Liver (tissue), 9 donors: ENCODE data around the gene OR2Y1. TPM values are rescaled to one million over a fixed set of nuclear protein-coding genes. Genes with fewer than 3 reads are reported as not detected.
"Not testable (repeated sequence)": the region's sequence is repeated elsewhere in the genome, so short reads cannot be mapped to it uniquely, and the experiment has no call there.

Experiments
- DNase-seq: peaks from one replicate; pipeline ENCODE4 v3.0.0-alpha.2; 2017; ENCODE audit warnings: low spot score
- H3K27ac ChIP-seq, 2 donors: one replicate each; pipeline ENCODE4 v1.7.0; 2013; ENCODE audit warnings: inconsistent platforms in 2 of 2, low read length in 2 of 2, control low read depth in 1 of 2, low read depth in 1 of 2, mild to moderate bottlenecking in 1 of 2
- H3K27me3 ChIP-seq, 4 donors: one replicate each; pipeline versions ENCODE4 v1.6.1 to v1.7.0; 2013; ENCODE audit warnings: low read length in 3 of 4, inconsistent platforms in 1 of 4, mild to moderate bottlenecking in 1 of 4, moderate library complexity in 1 of 4; ENCODE audit not compliant: control insufficient read depth in 4 of 4, insufficient read depth in 4 of 4
- H3K36me3 ChIP-seq, 4 donors: one replicate each; pipeline versions ENCODE4 v1.6.1 to v1.7.0; 2013; ENCODE audit warnings: low read length in 3 of 4, mild to moderate bottlenecking in 3 of 4, low read depth in 1 of 4, moderate library complexity in 1 of 4; ENCODE audit not compliant: control insufficient read depth in 4 of 4, insufficient read depth in 3 of 4
- H3K4me1 ChIP-seq, 4 donors: one replicate each; pipeline versions ENCODE4 v1.6.1 to v1.7.0; 2013; ENCODE audit warnings: low read length in 3 of 4, mild to moderate bottlenecking in 3 of 4, moderate library complexity in 1 of 4; ENCODE audit not compliant: control insufficient read depth in 4 of 4, insufficient read depth in 4 of 4
- H3K4me3 ChIP-seq, 3 donors: one replicate each; pipeline versions ENCODE4 v1.6.1 to v1.7.0; 2013; ENCODE audit warnings: low read length in 3 of 3, control low read depth in 1 of 3, low read depth in 1 of 3, mild to moderate bottlenecking in 1 of 3
- H3K9ac ChIP-seq, 2 donors: one replicate each; pipeline ENCODE4 v1.7.0; 2013; ENCODE audit warnings: low read length in 2 of 2, mild to moderate bottlenecking in 2 of 2, moderate library complexity in 2 of 2, control low read depth in 1 of 2, low read depth in 1 of 2
- H3K9me3 ChIP-seq, 4 donors: one replicate each; pipeline versions ENCODE4 v1.6.1 to v1.7.0; 2013; ENCODE audit warnings: low read length in 3 of 4; ENCODE audit not compliant: control insufficient read depth in 4 of 4
- ATF3 ChIP-seq: IDR thresholded peaks from 2 replicates; pipeline ENCODE4 v1.6.1; 2016; ENCODE audit warnings: antibody characterized with exemption
- CTCF ChIP-seq: fragments of 150-350 bp; IDR thresholded peaks from 2 replicates; pipeline ENCODE4 v1.5.1; 2017; ENCODE audit warnings: improper control_type of control experiment, low read depth, low read length; ENCODE audit not compliant: missing input control
- FOXA1 ChIP-seq: IDR thresholded peaks from 2 replicates; pipeline ENCODE4 v1.6.1; 2016; ENCODE audit warnings: antibody characterized with exemption
- FOXA2 ChIP-seq: IDR thresholded peaks from 2 replicates; pipeline ENCODE4 v1.6.1; 2016; ENCODE audit warnings: antibody characterized with exemption
- GABPA ChIP-seq, 2 donors: IDR thresholded peaks in 1 of 2; conservative IDR thresholded peaks in 1 of 2; 2 replicates each; pipeline ENCODE4 v1.6.1; 2016; ENCODE audit warnings: antibody characterized with exemption in 2 of 2, mild to moderate bottlenecking in 1 of 2, moderate library complexity in 1 of 2
- HNF4A ChIP-seq, 2 donors: conservative IDR thresholded peaks; 2 replicates each; pipeline ENCODE4 v1.6.1; 2016; ENCODE audit warnings: antibody characterized with exemption in 2 of 2, mild to moderate bottlenecking in 2 of 2
- JUND ChIP-seq, 2 donors: IDR thresholded peaks; 2 replicates each; pipeline ENCODE4 v1.6.1; 2016; ENCODE audit warnings: antibody characterized with exemption in 2 of 2
- MAX ChIP-seq: IDR thresholded peaks from 2 replicates; pipeline ENCODE4 v1.6.1; 2016; ENCODE audit warnings: antibody characterized with exemption
- RAD21 ChIP-seq, 2 donors: IDR thresholded peaks; 2 replicates each; pipeline ENCODE4 v1.6.1; 2016; ENCODE audit warnings: antibody characterized with exemption in 2 of 2, mild to moderate bottlenecking in 2 of 2
- REST ChIP-seq: IDR thresholded peaks from 2 replicates; pipeline ENCODE4 v1.6.1; 2016; ENCODE audit warnings: antibody characterized with exemption, mild to moderate bottlenecking
- RXRA ChIP-seq, 2 donors: IDR thresholded peaks; 2 replicates each; pipeline ENCODE4 v1.6.1; 2017 to 2018; ENCODE audit warnings: antibody characterized with exemption in 2 of 2, mild to moderate bottlenecking in 1 of 2
- SP1 ChIP-seq: IDR thresholded peaks from 2 replicates; pipeline ENCODE4 v1.6.1; 2018; ENCODE audit warnings: antibody characterized with exemption, mild to moderate bottlenecking
- YY1 ChIP-seq: IDR thresholded peaks from 2 replicates; pipeline ENCODE4 v1.6.1; 2016; ENCODE audit warnings: antibody characterized with exemption, mild to moderate bottlenecking
- ZBTB33 ChIP-seq: IDR thresholded peaks from 2 replicates; pipeline ENCODE4 v1.6.1; 2016; ENCODE audit warnings: antibody characterized with exemption
- WGBS: extraction: QIAGEN DNeasy Blood & Tissue Kit; methylation state at CpG from one replicate; pipeline ENCODE4 v1.1.7; 2013; 5-methylcytosine and 5-hydroxymethylcytosine counted together
- polyA plus RNA-seq, 2 donors: library from polyadenylated mRNA; stranded (reverse) in 1 of 2; unstranded in 1 of 2; fragments of 200-250 nt in 1 of 2; fragments of >200 nt in 1 of 2; fragmentation: Nextera tagmentation in 1 of 2; extraction: Ambion mirVana in 1 of 2; gene quantifications; one replicate each; pipeline versions ENCODE4 v1.2.1 to v1.2.3, GENCODE V29; 2013 to 2015
- total RNA-seq, 2 donors: library from RNA; depleted of rRNA; stranded (reverse); fragments of >200 nt; gene quantifications; one replicate each; pipeline ENCODE4 v1.2.3, GENCODE V29; 2014
- donor health status: healthy.
- donor health status: healthy.
- donor health status: healthy.
- donor health status: healthy.
- donor health status: healthy.

Gene OR2Y1
- total and polyA plus RNA-seq, 4 donors = not detected

- H3K27me3 ChIP-seq = no peaks in the 10 kb centered on the region
- no peak for DNase-seq
- no peak overlapping the region for H3K4me3 ChIP-seq
- TF ChIP-seq SP1 = no peak
- no peak overlapping the region for H3K27ac ChIP-seq
- peaks cover 0 to 3% (median 0%) of the 10 kb centered on the region in 4 donors for H3K36me3 ChIP-seq
- H3K9me3 ChIP-seq = no peaks in the 10 kb centered on the region
- 85% methylated on average over 12 of the region's 12 CpGs for WGBS
- H3K9ac ChIP-seq = no peak overlapping the region
- H3K4me1 ChIP-seq = peaks cover 0 to 6% (median 2%) of the 10 kb centered on the region in 4 donors
Measured at GRCh38 chr5:180783340-180784052, 43.6 kb upstream of the OR2Y1 start.

GRCh38 chr5:180782748-180783147, 42.9 kb upstream of the OR2Y1 start:
- DNase-seq = no peak
- 93% methylated on average over 2 of the region's 2 CpGs for WGBS
- Histone ChIP-seq H3K4me1 (peaks cover 0 to 5% (median 2%) of the 10 kb centered on the region in 4 donors), H3K4me3 (no peak overlapping the region), H3K9me3 (no peaks in the 10 kb centered on the region), H3K36me3 (no peaks in the 10 kb centered on the region), H3K9ac (no peak overlapping the region), H3K27me3 (no peaks in the 10 kb centered on the region), H3K27ac (no peak overlapping the region)
- TF ChIP-seq REST = no peak
- no peak for TF ChIP-seq FOXA1
- no peak for TF ChIP-seq RXRA (IDR thresholded peaks at IDR 0.05)
- no peak for TF ChIP-seq ATF3
- no peak for TF ChIP-seq SP1
- no peak for TF ChIP-seq CTCF
- TF ChIP-seq GABPA (IDR thresholded peaks at IDR 0.05 in 1 of 2, conservative IDR thresholded peaks at IDR 0.05 in 1 of 2) = no peak
- TF ChIP-seq ZBTB33 = no peak
- TF ChIP-seq YY1 = no peak
- TF ChIP-seq RAD21 (IDR thresholded peaks at IDR 0.05) = no peak
- TF ChIP-seq MAX = no peak
- TF ChIP-seq JUND (IDR thresholded peaks at IDR 0.05) = no peak
- no peak for TF ChIP-seq HNF4A (conservative IDR thresholded peaks at IDR 0.05)
- TF ChIP-seq FOXA2 = no peak

- H3K9me3 ChIP-seq, H3K27ac ChIP-seq, H3K36me3 ChIP-seq, DNase-seq, H3K27me3 ChIP-seq, H3K4me1 ChIP-seq, H3K9ac ChIP-seq, H3K4me3 ChIP-seq: not testable (repeated sequence)
- 93% methylated on average over 14 of the region's 14 CpGs for WGBS
Measured at GRCh38 chr5:180781900-180782326, 42.1 kb upstream of the OR2Y1 start.
